ENCODE measurements around the gene CCDC152.
"Not testable (repeated sequence)": the region's sequence is repeated elsewhere in the genome, so short reads cannot be mapped to it uniquely, and the experiment has no call there.

CCDC152 gene, protein sequence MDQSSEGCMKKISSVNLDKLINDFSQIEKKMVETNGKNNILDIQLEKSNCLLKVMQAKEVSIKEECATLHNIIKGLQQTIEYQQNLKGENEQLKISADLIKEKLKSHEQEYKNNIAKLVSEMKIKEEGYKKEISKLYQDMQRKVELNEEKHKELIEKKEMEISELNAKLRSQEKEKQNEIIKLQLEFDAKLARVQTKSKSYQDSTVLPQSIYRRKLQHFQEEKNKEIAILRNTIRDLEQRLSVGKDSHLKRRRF

DNA sequence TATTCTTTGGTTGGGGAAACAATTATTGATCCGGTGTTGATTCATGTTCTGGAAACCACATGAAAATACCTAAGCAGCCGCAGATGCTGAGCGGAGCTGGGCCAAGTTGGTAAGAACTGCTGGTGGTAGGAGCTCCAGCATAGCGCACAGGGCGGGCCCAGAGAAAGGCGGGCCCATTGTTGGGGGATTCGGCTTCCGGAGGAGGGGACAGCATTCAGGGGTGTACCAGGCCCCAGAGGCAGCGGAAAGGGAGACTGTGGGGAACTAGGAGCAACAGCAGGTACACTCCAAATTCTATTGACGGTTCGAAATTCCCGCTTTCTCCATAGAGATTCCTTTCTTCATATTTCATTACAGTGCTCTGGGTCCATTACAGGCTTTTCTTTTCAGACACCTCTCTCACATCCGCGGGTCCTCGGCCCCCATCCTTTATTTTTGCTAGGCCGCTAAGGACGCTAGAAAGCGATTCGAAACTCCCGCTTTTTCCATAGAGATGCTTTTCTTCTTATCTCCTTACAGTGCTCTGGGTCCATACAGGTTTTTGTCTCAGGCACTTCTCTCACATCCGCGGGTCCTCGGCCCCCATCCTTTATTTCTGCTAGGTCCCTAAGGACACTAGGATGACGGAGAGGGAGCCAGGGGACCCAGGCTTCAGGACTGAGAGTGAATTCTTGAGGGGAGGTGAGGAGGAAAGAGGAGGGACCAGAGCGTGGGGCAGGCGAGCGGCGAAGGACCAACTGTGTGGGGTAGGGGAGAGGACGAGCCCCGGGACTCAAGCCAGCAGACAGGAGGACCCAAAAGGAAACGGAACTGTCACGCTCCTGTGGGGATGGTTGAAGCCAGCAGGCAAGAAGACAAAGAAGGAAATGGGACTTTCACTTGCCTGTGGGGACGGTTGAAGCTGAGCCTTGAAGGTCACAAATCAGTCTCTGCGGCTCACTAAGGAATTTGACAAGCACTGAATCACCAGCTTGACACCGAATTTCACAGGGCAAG, at the start of gene CCDC152:
Gene CCDC152, plus strand, starts transcription at position 213 of the 996 bp plus-strand sequence. CDS start 2,304 bp downstream, outside the sequence.
- no peak for DNase-seq (ENCODE audit: low spot score)

DNA sequence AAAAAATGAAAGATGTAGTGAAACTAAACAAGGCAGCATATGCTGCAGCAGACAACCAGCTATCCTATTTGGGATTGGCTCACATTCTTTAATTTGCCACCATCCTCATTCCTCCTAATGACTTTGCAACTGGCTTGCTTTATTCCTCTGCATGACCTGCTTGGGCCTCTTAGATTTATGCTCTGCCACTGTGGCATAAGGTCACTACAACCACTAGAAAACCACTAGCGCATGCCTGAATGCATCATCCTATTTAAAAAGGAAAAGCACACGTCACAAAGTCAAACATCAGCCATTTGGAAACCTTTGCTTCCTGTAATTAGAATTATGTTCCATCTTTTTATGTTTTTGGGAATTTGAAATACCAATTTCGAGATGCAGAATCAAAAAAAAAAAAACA, 40.8 kb upstream of the CCDC152 start:
- no peak for DNase-seq (ENCODE audit: low spot score)

DNA sequence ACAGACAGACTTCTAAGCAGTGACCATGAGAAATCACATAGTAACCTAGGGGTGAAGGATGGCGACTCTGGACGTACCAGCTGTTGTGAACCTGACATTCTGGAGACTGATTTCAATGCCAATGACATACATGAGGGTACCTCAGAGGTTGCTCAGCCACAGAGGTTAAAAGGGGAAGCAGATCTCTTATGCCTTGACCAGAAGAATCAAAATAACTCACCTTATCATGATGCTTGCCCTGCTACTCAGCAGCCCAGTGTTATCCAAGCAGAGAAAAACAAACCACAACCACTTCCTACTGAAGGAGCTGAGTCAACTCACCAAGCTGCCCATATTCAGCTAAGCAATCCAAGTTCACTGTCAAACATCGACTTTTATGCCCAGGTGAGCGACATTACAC, 38.0 kb upstream of the CCDC152 start:
- DNase-seq (ENCODE audit: low spot score), result no peak

DNA sequence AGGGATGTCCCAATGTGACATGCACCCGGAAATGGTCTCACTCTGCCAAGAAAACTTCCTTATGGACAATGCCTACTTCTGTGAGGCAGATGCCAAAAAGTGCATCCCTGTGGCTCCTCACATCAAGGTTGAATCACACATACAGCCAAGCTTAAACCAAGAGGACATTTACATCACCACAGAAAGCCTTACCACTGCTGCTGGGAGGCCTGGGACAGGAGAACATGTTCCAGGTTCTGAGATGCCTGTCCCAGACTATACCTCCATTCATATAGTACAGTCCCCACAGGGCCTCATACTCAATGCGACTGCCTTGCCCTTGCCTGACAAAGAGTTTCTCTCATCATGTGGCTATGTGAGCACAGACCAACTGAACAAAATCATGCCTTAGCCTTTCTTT, 37.6 kb upstream of the CCDC152 start:
- no peak for DNase-seq (ENCODE audit: low spot score)

DNA sequence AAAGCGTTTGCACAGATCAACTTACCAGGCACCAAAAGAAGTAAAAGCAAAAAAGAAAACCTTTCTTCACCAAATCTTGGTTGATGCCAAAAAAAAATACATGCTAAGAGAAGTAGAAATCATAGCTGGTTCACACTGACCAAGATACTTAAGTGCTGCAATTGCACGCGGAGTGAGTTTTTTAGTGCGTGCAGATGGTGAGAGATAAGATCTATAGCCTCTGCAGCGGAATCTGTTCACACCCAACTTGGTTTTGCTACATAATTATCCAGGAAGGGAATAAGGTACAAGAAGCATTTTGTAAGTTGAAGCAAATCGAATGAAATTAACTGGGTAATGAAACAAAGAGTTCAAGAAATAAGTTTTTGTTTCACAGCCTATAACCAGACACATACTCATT, 36.4 kb upstream of the CCDC152 start:
- no peak for DNase-seq (ENCODE audit: low spot score)

DNA sequence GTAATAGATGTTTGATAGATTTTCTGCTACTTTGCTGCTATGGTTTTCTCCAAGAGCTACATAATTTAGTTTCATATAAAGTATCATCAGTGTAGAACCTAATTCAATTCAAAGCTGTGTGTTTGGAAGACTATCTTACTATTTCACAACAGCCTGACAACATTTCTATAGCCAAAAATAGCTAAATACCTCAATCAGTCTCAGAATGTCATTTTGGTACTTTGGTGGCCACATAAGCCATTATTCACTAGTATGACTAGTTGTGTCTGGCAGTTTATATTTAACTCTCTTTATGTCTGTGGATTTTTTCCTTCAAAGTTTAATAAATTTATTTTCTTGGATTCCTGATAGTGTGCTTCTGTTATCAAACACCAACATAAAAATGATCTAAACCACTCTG, 35.1 kb upstream of the CCDC152 start:
- no peak for DNase-seq (ENCODE audit: low spot score)

DNA sequence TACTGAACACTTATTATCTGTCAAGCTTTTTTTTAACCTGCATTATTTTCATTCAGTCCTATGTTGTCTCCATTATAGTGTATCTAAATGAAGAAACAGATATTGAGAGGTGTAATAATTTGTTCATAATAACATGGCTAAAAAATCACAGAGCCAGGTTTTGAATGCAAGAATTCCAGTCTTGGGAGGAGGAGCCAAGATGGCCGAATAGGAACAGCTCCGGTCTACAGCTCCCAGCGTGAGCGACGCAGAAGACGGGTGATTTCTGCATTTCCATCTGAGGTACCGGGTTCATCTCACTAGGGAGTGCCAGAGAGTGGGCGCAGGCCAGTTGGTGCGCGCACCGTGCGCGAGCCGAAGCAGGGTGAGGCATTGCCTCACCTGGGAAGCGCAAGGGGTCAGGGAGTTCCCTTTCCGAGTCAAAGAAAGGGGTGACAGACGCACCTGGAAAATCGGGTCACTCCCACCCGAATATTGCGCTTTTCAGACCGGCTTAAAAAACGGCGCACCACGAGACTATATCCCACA, 22.0 kb upstream of the CCDC152 start:
- not testable (repeated sequence) for DNase-seq (ENCODE audit: low spot score)

DNA sequence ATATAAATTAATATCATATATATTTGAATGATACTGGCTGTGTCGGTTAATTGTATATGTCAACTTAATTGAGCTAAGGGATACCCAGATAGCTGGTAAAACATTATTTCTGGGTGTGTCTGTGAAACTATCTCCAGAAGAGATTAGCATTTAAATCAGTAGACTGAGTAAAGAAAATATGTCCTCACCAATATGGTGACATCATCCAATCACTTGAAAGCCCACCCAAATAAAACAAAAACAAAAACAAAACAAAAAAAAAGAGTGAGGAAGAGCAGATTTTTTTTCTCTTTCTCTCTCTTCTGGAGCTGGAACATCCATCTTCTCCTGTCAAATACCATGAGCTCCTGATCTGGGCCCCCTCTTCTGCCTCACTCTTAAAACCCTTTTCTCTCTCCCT, 15.7 kb upstream of the CCDC152 start:
- DNase-seq (ENCODE audit: low spot score), result no peak

DNA sequence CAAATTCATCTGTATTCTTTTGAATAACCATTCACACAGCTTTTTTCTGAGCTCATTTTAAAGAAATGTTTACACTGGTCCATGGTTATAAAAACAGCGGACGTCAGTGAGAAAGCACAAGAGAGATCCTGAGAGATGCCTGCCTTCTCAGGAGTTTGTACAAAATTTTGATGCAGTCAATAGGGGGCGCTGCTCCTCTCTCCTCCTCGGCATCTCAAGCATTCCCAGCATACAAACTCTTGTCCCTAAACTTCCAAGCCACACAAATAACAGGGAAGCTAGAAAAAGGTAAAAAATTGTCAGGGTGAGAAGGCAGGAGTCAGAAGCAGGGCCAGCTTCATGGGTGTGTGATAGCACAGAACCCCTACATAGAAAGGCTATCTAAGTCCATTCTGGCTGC, 11.2 kb upstream of the CCDC152 start:
- DNase-seq (ENCODE audit: low spot score), result peak; percentile 29

DNA sequence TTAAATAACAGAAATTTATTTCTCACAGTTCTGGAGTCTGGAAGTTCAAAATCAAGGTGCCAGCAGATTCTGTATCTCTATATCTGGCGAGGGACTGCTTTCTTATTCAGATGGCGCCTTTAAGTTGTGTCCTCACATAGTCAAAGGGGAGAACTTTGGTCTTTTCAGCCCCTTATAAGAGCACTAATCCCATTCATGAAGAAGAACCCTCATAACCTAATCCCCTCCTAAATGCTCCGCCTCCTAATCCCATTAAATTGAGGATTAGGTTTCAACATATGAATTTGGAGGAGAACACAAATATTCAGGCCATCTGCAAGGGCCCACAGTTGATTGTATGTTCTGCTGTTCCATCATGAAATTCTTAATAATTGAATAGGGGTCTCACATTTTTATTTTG, 10.8 kb upstream of the CCDC152 start:
- no peak for DNase-seq (ENCODE audit: low spot score)

DNA sequence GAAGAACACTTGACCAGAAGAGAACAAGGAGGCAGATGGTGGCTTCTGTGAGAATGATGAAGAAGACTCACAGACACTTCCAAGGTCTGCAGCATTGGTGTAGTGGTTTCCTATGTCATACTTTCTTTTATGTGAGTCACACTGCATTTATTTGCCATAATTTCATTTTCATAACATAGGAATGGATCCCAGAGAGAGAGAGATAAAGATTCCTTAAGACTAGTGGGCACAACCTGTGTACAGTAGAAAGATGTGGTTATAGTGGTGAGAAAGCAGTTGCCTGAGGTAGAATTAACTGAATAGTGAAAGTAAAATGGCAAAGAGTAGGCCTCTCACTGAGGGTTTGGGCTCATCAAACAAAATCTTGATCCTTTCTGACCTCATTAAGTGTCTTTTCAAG, 7.6 kb upstream of the CCDC152 start:
- no peak for DNase-seq (ENCODE audit: low spot score)

DNA sequence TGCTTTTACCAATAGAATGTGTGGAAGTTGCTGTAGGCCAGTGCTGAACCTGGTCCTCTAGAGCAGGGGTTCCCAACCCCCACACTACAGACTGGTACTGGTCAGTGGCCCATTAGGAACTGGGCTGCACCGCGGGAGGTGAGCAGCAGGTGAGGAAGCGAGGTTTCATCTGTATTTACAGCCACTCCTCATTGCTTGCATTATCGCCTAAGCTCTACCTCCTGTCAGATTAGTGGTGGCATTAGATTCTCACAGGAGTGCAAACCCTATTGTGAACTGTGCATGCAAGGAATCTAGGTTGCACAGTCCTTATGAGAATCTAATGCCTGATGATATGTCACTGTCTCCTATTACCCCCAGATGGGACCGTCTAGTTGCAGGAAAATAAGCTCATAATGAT, 6.1 kb upstream of the CCDC152 start:
- DNase-seq (ENCODE audit: low spot score), result no peak

DNA sequence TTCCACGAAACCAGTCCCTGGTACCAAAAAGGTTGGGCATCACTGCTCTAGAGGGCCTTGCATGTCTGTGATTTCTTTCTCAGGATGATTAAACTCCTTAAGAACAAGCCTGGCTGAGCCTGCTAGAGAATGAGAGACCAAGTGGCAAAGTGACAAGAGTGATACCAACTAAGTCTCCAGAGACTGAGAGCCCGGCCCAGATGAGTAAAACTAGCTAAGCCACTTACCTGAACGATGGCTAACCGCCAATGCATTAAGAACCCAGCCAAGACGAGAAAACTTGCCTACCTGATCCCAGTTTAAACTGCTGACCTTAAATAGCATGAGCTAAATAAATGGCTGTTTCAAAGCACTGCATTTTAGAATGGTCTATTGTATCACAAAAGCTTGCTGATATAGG, 5.6 kb upstream of the CCDC152 start:
- no peak for DNase-seq (ENCODE audit: low spot score)

DNA sequence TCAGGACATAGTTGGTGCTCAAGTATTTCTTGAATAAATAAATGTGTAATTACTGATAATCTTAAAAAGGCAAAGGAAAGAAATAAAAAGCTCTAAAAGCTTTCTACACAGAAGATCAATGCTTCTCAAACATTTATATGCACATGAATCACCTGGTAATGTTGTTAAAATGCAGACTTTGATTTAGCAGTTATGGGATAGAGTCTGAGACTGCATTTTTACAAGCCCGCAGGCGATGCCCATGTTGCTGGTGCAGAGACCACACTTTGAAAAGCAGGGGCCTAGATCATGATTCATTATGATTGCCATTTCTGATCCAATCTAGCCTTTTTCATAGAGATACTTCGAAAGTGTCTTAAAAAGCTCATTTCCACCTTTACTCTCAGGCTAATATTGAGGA, 3.5 kb upstream of the CCDC152 start:
- no peak for DNase-seq (ENCODE audit: low spot score)

DNA sequence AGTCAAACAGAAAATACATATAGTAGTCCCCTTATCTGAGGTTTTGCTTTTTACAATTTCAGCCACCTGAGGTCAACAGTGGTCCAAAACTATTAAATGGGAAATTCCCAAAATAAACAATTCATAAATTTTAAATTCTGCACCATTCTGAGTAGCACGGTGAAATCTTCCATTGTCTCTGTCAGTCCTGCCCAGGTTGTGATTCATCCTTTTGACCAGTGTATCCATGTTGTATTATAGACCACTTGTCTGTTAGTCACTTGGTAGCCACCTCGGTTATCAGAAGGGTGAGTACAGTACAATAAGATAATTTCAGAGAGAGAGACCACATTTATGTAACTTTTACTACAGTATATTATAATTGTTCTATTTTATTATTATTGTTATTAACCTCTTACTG, 2.8 kb downstream of the CCDC152 start:
- no peak for DNase-seq (ENCODE audit: low spot score)

DNA sequence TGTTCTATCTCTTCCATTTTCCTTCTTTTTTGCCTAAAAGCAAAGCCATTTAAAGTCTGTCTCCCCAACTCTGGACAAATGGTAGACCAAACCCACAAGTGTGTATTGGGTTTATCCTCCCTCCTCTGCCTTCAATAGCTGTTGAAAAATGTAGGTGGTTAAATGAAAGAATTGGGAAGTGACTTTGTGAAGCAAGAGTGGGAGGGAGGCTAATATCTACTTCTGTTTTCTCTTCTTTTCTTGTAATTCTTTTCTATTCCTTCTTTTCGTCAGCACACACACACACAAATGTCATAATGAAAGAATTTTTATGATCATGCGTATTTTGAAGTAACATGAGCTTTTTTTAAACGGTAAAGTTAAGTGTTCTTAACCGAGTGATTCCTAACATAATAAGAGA, 3.8 kb downstream of the CCDC152 start:
- no peak for DNase-seq (ENCODE audit: low spot score)

DNA sequence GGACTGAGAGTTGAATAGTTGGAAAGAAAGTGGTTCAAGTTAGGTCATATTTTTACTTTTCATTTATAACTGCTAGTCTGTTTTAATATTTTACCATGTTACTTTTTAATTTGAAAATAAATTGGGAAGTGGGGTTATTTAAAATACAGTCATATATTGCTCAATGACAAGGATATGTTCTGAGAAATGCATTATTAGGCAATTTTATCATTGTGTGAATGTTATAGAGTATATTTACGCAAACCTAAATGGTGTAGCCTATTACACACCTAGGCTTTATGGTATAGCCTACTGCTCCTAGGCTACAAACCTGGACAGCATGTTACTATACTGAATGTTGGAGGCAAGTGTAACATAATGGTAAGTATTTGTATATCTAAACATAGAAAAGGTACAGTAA, 5.2 kb downstream of the CCDC152 start:
- no peak for DNase-seq (ENCODE audit: low spot score)

DNA sequence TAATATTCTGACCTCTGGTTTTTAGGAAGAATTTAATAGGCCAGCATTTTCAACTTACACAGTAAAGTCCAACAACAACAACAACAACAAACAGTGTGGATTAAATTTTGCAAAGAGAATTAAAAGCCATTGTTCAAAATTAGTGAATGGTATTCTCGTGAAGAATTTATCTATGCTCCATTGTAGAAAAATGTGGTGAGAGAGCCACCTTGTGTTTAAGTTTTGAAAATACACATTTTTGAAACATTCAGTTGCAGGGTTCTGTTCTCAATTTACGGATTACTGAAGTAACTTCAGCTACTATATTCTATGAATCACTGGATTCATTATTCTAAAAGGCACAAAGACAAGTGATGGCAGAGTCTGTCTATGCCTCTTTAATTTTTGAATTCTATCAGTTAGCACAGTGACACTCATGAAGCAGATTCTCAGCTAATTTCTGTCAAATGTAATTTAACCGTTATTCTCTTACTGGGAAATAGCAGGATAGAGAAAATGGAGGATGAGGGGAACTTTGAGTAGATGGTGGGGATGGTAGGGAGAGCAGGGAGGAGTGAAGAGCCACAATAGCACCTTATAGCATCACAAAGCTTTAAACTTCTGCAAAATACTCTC, 11.0 kb downstream of the CCDC152 start:
- DNase-seq (ENCODE audit: low spot score), result peak; percentile 58

DNA sequence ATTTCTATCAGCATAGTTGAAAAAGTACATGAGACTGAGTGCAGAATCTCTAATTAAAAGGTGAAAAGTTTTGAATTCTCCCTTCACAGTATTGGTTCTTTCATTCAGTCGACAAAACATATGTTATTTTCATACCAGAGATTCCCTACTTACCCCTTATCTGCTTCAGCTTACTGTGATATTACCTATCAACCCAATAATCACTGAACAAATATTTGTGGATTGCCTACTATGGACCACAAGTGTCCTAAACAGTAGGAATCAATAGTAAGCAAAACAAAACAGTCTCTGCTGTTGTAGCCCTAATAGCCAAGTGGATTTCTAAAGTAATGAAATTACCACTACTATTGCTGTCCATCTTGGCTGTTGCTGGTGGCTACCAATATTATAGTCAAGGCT, 11.5 kb downstream of the CCDC152 start:
- DNase-seq (ENCODE audit: low spot score), result no peak

DNA sequence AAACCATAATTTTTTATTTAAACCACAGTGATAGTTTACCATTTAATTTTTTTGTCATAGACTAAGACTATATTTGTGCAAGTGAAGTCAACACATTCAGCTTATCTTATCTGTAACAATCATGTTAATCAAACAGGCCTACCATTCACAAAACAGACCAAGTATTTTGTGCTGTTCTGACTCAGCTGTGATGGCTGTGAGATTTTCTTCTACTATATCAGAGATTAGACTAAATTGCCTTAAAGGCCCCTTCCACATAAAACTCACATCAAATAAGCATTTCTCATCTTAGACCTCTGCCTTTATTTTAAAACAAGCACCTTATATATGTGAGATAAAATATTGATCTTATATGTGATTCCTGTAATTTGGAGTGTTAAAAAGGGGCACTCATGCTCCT, 13.4 kb downstream of the CCDC152 start:
- DNase-seq (ENCODE audit: low spot score), result no peak

DNA sequence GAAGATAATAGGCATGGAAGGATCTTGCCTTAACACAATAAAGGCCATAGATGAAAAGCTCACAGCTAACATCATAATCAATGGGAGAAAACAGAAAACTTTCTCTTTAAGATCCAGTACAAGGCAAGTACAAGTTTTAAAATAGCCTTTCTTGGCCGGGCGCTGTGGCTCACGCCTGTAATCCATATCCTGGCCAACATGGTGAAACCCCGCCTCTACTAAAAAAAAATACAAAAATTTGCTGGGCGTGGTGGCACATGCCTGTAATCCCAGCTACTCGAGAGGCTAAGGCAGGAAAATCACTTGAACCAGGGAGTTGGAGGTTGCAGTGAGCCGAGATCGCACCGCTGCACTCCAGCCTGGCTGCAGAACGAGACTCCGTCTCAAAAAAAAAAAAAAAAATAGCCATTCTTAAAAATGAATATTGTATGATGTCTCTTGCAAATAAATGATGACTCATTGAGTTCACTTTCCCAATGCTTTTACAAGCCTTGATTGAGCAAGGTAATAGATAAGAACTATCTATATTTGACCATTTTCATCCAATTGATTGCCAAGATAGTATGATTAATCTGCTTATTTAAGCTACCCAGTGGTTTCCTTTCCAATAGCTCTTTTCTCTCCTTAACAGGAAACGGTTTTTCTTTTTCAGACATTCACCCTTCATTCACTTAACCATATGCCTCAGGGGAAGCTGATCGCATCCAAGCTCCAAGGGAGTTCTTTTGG, 15.8 kb downstream of the CCDC152 start:
- no peak for DNase-seq (ENCODE audit: low spot score)

DNA sequence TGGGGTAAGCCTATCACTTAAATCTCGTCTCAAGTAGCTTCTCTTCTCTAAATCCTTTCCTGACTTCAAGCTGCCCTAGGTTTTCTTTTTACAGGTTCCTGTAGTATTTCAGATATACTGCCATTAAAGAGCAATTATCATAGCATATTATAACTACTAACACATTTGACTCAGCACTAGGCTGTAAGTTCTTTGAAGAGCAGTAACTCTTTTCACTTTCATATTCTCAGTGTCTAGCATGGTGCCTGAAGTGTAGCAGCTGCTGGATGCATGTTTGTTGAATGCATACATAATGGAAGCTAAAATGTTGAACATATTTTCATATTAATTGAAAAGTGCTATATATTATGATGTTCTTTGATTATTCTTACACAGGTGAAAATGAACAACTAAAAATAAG, 22.5 kb downstream of the CCDC152 start:
- DNase-seq (ENCODE audit: low spot score), result no peak

Data from NAMALWA (cell line).